ENCODE data around the gene APOO.

DNA sequence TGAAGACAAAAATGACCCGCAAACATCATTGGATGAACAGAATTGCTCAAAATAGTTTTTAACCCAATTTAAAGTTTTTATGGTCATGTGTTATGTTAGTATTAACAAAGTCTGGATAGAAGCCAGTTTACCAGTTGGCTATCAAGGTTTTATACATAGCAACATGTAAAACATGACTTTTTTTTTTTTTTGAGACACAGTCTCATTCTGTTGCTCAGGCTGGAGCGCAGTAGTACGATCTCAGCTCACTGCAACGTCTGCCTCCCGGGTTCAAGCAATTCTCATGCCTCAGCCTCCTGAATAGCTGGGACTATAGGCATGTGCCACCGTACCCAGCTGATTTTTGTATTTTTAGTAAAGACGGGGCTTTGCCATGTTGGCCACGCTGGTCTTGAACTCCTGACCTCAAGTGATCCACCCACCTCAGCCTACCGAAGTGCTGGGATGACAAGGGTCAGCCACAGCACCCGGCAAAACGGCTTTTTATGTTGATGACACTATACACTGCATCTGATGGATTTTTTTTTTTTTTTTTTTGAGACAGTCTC is 121.4 kb downstream of the APOO start:
- TF ChIP-seq, protein P1, sequence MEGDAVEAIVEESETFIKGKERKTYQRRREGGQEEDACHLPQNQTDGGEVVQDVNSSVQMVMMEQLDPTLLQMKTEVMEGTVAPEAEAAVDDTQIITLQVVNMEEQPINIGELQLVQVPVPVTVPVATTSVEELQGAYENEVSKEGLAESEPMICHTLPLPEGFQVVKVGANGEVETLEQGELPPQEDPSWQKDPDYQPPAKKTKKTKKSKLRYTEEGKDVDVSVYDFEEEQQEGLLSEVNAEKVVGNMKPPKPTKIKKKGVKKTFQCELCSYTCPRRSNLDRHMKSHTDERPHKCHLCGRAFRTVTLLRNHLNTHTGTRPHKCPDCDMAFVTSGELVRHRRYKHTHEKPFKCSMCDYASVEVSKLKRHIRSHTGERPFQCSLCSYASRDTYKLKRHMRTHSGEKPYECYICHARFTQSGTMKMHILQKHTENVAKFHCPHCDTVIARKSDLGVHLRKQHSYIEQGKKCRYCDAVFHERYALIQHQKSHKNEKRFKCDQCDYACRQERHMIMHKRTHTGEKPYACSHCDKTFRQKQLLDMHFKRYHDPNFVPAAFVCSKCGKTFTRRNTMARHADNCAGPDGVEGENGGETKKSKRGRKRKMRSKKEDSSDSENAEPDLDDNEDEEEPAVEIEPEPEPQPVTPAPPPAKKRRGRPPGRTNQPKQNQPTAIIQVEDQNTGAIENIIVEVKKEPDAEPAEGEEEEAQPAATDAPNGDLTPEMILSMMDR (optimal IDR thresholded peaks at IDR 0.05 in 1 of 3, IDR thresholded peaks at IDR 0.05 in 1 of 3, conservative IDR thresholded peaks at IDR 0.05 in 1 of 3; ENCODE audit: extremely low read depth in 1 of 3, insufficient read depth in 2 of 3, low read length in 3 of 3): no peak
- TF ChIP-seq EZH2 (IDR thresholded peaks at IDR 0.05; ENCODE audit: low read length): no peak
